GOT3 (cell line): ENCODE data around the gene DGKZ.

ENCODE experiments used
- DNase-seq: peaks from one replicate; lab custom pipeline; 2025; ENCODE audit warnings: mixed read lengths; lab: John Stamatoyannopoulos, UW

Gene DGKZ

GRCh38 chr11:46347637-46348311, 511 bp downstream of the DGKZ start:
- no peak for DNase-seq

- no peak for DNase-seq
Observed at GRCh38 chr11:46348566-46349401, 1.5 kb downstream of the DGKZ start.

GRCh38 chr11:46350695-46351094, 3.4 kb downstream of the DGKZ start:
- DNase-seq, result no peak

GRCh38 chr11:46351148-46351547, 3.9 kb downstream of the DGKZ start:
- DNase-seq, result no peak

- no peak for DNase-seq
Observed at GRCh38 chr11:46351606-46352005, 4.3 kb downstream of the DGKZ start.

GRCh38 chr11:46352063-46352841, 5.0 kb downstream of the DGKZ start:
- DNase-seq, result no peak

- DNase-seq, result no peak
Observed at GRCh38 chr11:46353698-46354097, 6.4 kb downstream of the DGKZ start.

GRCh38 chr11:46356924-46357482, 9.7 kb downstream of the DGKZ start:
- DNase-seq, result no peak

GRCh38 chr11:46357483-46357936, 10.2 kb downstream of the DGKZ start:
- DNase-seq, result no peak

- no peak for DNase-seq
Observed at GRCh38 chr11:46359953-46360352, 12.7 kb downstream of the DGKZ start.

- no peak for DNase-seq
Observed at GRCh38 chr11:46360878-46361277, 13.6 kb downstream of the DGKZ start.

GRCh38 chr11:46361283-46362155, 14.3 kb downstream of the DGKZ start:
- DNase-seq, result no peak

GRCh38 chr11:46362156-46363030, 15.1 kb downstream of the DGKZ start:
- DNase-seq, result no peak

- no peak for DNase-seq
Observed at GRCh38 chr11:46363031-46363407, 15.8 kb downstream of the DGKZ start.

- DNase-seq, result no peak
Observed at GRCh38 chr11:46363455-46364005, 16.3 kb downstream of the DGKZ start.

GRCh38 chr11:46364056-46364455, 16.8 kb downstream of the DGKZ start:
- no peak for DNase-seq

GRCh38 chr11:46364791-46365190, 17.5 kb downstream of the DGKZ start:
- DNase-seq, result no peak

GRCh38 chr11:46366260-46366659, 19.0 kb downstream of the DGKZ start:
- DNase-seq, result no peak

GRCh38 chr11:46366661-46367161, 19.4 kb downstream of the DGKZ start:
- no peak for DNase-seq
